Activated T-helper 1 cell treated with anti-CD3 and anti-CD28 coated beads, Interleukin-12 subunit alpha, Interleukin-12 subunit beta, Interleukin-2, Interleukin-4 antibody, amounts not matched to agents 30 ng/mL and 10 ng/mL and 1 ng/mL, durations not matched to agents 14 hours and 24 hours and 36 hours (primary cell): Measurements from ENCODE around the gene BCL2. TPM values are rescaled to one million over a fixed set of nuclear protein-coding genes. Genes with fewer than 3 reads are reported as not detected.

Experiments used
- DNase-seq: peaks from one replicate; pipeline ENCODE4 v3.0.0; 2021; ENCODE audit warnings: low spot score
- H3K27ac Mint-ChIP-seq: one replicate; pipeline ENCODE4 v1.8.0; 2021; ENCODE audit warnings: mild to moderate bottlenecking, mixed read lengths
- H3K27me3 Mint-ChIP-seq: one replicate; pipeline ENCODE4 v1.8.0; 2022; ENCODE audit warnings: mild to moderate bottlenecking, moderate library complexity, mixed read lengths; ENCODE audit not compliant: insufficient read depth
- H3K36me3 Mint-ChIP-seq: one replicate; pipeline ENCODE4 v1.8.0; 2021; ENCODE audit warnings: low read depth, mixed read lengths
- H3K4me1 Mint-ChIP-seq: one replicate; pipeline ENCODE4 v1.8.0; 2021; ENCODE audit warnings: low read depth, mixed read lengths
- H3K4me3 Mint-ChIP-seq: one replicate; pipeline ENCODE4 v1.8.0; 2021; ENCODE audit warnings: mild to moderate bottlenecking, moderate library complexity, mixed read lengths
- H3K9me3 Mint-ChIP-seq: one replicate; pipeline ENCODE4 v1.8.0; 2021; ENCODE audit warnings: mixed read lengths
- intact Hi-C: fragments of 100-400 bp; cut with micrococcal nuclease; formaldehyde crosslinking; loops from one replicate; pipeline ENCODE4 v1.15.1; 2024
- total RNA-seq: library from RNA; stranded (reverse); gene quantifications from 2 replicates; pipeline ENCODE4 v1.2.3, GENCODE V29; 2022

The BCL2 gene
- total RNA-seq, 1 donor from 2014 or later = 97.1 TPM

- DNase-seq = no peak
- H3K27ac Mint-ChIP-seq = peak overlapping the region; percentile 77
- no peak overlapping the region for H3K4me3 Mint-ChIP-seq
- H3K36me3 Mint-ChIP-seq = peaks cover 8% of the 10 kb centered on the region
- peaks cover 15% of the 10 kb centered on the region for H3K9me3 Mint-ChIP-seq
- intact Hi-C loops = loop anchor here (1.0 to 2.0 kb wide), 9 partner anchors 8 to 584 kb away; no protein-coding TSS in a partner anchor
- H3K4me1 Mint-ChIP-seq = peaks cover 35% of the 10 kb centered on the region
- H3K27me3 Mint-ChIP-seq = peaks cover 18% of the 10 kb centered on the region
Observed at GRCh38 chr18:63106727-63107126, 212.8 kb downstream of the BCL2 start.

GRCh38 chr18:63105636-63106316, 213.8 kb downstream of the BCL2 start:
- H3K4me3 Mint-ChIP-seq = no peak overlapping the region
- peaks cover 20% of the 10 kb centered on the region for H3K27me3 Mint-ChIP-seq
- intact Hi-C loops = loop anchor here (2.0 kb wide), 1 partner anchor 31 kb away; no protein-coding TSS in a partner anchor
- peaks cover 8% of the 10 kb centered on the region for H3K36me3 Mint-ChIP-seq
- peaks cover 9% of the 10 kb centered on the region for H3K9me3 Mint-ChIP-seq
- no peak for DNase-seq
- peaks cover 37% of the 10 kb centered on the region for H3K4me1 Mint-ChIP-seq
- H3K27ac Mint-ChIP-seq = no peak overlapping the region

GRCh38 chr18:63104868-63105267, 214.7 kb downstream of the BCL2 start:
- intact Hi-C loops = no loop called here

GRCh38 chr18:63102941-63103744, 216.4 kb downstream of the BCL2 start:
- H3K9me3 Mint-ChIP-seq = peaks cover 9% of the 10 kb centered on the region
- H3K4me3 Mint-ChIP-seq = no peak overlapping the region
- H3K4me1 Mint-ChIP-seq = peaks cover 60% of the 10 kb centered on the region
- H3K27me3 Mint-ChIP-seq = peaks cover 16% of the 10 kb centered on the region
- peak overlapping the region; percentile 65 for H3K27ac Mint-ChIP-seq
- intact Hi-C loops = no loop called here
- DNase-seq = no peak
- peaks cover 8% of the 10 kb centered on the region for H3K36me3 Mint-ChIP-seq

More at GRCh38 chr18:63104868-63105267, 214.7 kb downstream of the BCL2 start:
- Mint-ChIP-seq H3K4me1 (peaks cover 43% of the 10 kb centered on the region), H3K27ac (no peak overlapping the region), H3K9me3 (peaks cover 9% of the 10 kb centered on the region), H3K4me3 (no peak overlapping the region), H3K36me3 (peaks cover 8% of the 10 kb centered on the region), H3K27me3 (peaks cover 23% of the 10 kb centered on the region)
- DNase-seq = no peak

- no peak for DNase-seq
- intact Hi-C loops = no loop called here
- Mint-ChIP-seq H3K27me3 (peaks cover 33% of the 10 kb centered on the region), H3K9me3 (peaks cover 9% of the 10 kb centered on the region), H3K27ac (peak overlapping the region; percentile 13), H3K36me3 (peaks cover 6% of the 10 kb centered on the region), H3K4me3 (no peak overlapping the region), H3K4me1 (peaks cover 55% of the 10 kb centered on the region)
Observed at GRCh38 chr18:63100630-63101055, 218.9 kb downstream of the BCL2 start.

GRCh38 chr18:63099848-63100629, 219.5 kb downstream of the BCL2 start:
- peaks cover 3% of the 10 kb centered on the region for H3K36me3 Mint-ChIP-seq
- peaks cover 38% of the 10 kb centered on the region for H3K27me3 Mint-ChIP-seq
- intact Hi-C loops = loop anchor here (2.0 to 10.0 kb wide), 2 partner anchors 59 to 515 kb away; no protein-coding TSS in a partner anchor
- H3K9me3 Mint-ChIP-seq = peaks cover 6% of the 10 kb centered on the region
- H3K4me1 Mint-ChIP-seq = peaks cover 55% of the 10 kb centered on the region
- H3K4me3 Mint-ChIP-seq = no peak overlapping the region
- H3K27ac Mint-ChIP-seq = no peak overlapping the region
- DNase-seq = no peak

GRCh38 chr18:63099091-63099840, 220.3 kb downstream of the BCL2 start:
- no peak for DNase-seq
- Mint-ChIP-seq H3K4me1 (peaks cover 55% of the 10 kb centered on the region), H3K27me3 (peaks cover 43% of the 10 kb centered on the region), H3K27ac (peak overlapping the region; percentile 27), H3K9me3 (peaks cover 5% of the 10 kb centered on the region), H3K36me3 (peaks cover 2% of the 10 kb centered on the region), H3K4me3 (peak overlapping the region; percentile 24)
- intact Hi-C loops = loop anchor here (2.0 to 10.0 kb wide), 2 partner anchors 58 to 514 kb away; no protein-coding TSS in a partner anchor

- peak overlapping the region; percentile 78 for H3K27ac Mint-ChIP-seq
- DNase-seq = peak; percentile 63
- peaks cover 52% of the 10 kb centered on the region for H3K4me1 Mint-ChIP-seq
- H3K36me3 Mint-ChIP-seq = peaks cover 2% of the 10 kb centered on the region
- H3K9me3 Mint-ChIP-seq = peaks cover 4% of the 10 kb centered on the region
- peak overlapping the region; percentile 24 for H3K4me3 Mint-ChIP-seq
- intact Hi-C loops = loop anchor here (1.0 to 10.0 kb wide), 3 partner anchors 9 to 513 kb away; no protein-coding TSS in a partner anchor
- H3K27me3 Mint-ChIP-seq = peaks cover 53% of the 10 kb centered on the region
Observed at GRCh38 chr18:63098018-63098981, 221.3 kb downstream of the BCL2 start.

GRCh38 chr18:63097178-63097577, 222.4 kb downstream of the BCL2 start:
- Mint-ChIP-seq H3K27me3 (peaks cover 50% of the 10 kb centered on the region), H3K4me3 (no peak overlapping the region), H3K27ac (no peak overlapping the region), H3K9me3 (no peaks in the 10 kb centered on the region), H3K36me3 (no peaks in the 10 kb centered on the region), H3K4me1 (peaks cover 46% of the 10 kb centered on the region)
- no peak for DNase-seq
- intact Hi-C loops = loop anchor here (2.0 to 10.0 kb wide), 2 partner anchors 18 to 512 kb away; no protein-coding TSS in a partner anchor

- no peaks in the 10 kb centered on the region for H3K36me3 Mint-ChIP-seq
- no peak for DNase-seq
- H3K9me3 Mint-ChIP-seq = no peaks in the 10 kb centered on the region
- peaks cover 42% of the 10 kb centered on the region for H3K4me1 Mint-ChIP-seq
- no peak overlapping the region for H3K27ac Mint-ChIP-seq
- peaks cover 45% of the 10 kb centered on the region for H3K27me3 Mint-ChIP-seq
- H3K4me3 Mint-ChIP-seq = no peak overlapping the region
- intact Hi-C loops = loop anchor here (2.0 to 10.0 kb wide), 2 partner anchors 18 to 512 kb away; no protein-coding TSS in a partner anchor
Observed at GRCh38 chr18:63096327-63096874, 223.2 kb downstream of the BCL2 start.

GRCh38 chr18:63095768-63096167, 223.8 kb downstream of the BCL2 start:
- Mint-ChIP-seq H3K27ac (no peak overlapping the region), H3K36me3 (no peaks in the 10 kb centered on the region), H3K27me3 (peaks cover 43% of the 10 kb centered on the region), H3K9me3 (no peaks in the 10 kb centered on the region), H3K4me3 (no peak overlapping the region), H3K4me1 (peaks cover 39% of the 10 kb centered on the region)
- DNase-seq = no peak
- intact Hi-C loops = loop anchor here (2.0 to 10.0 kb wide), 2 partner anchors 17 to 511 kb away; no protein-coding TSS in a partner anchor
